Stimulated activated CD4-positive, alpha-beta T cell treated with anti-CD3 and anti-CD28 coated beads, Interleukin-2, amount 100 ng/mL, for 4 hours (primary cell): ENCODE measurements around the gene TMPRSS6.

Experiments used
- DNase-seq: peaks from one replicate; pipeline ENCODE4 v3.0.0-alpha.2; 2020; ENCODE audit warnings: low read depth

Gene TMPRSS6

DNA sequence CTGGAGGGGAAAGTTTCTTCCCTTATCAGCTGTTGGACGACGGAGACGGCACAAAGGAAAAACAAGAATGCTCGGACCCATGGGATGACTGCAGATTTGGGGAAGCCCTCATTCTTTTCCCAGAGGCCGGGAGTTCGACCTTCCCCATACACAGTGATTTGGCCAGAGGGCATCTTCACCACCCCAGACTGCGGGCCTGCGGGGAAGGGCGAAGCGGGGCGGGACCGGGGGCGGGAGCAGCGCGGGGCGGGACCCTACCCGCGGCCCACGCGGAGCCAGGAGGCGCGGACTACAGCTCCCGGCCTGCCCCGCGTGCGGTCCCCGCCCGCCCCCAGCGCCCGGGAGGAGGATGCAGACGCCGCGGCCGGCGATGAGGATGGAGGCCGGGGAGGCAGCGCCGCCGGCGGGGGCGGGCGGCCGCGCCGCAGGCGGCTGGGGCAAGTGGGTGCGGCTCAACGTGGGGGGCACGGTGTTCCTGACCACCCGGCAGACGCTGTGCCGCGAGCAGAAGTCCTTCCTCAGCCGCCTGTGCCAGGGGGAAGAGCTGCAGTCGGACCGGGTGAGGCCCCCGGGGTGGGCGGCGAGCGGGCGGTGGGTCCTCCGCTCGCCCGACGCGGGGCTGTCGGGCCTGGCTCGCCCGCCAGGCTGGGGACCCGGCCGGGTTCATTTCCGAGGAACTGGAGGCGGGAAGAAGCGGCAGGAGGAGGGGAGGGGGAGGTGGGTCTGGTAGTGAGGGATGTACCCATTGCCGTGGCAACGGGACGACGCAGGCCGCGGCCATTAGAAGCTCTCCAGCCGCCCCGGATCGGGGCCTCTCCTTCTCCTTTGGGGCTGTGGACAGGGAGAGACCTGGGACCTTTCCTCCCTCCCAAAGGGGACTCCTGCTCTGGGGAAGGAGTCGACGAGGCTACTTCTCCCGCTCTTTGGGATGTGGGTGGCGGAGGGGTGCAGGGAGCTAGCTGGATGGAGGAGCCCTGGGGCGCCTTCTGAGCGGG is 57.8 kb downstream of the TMPRSS6 start, which contains the start of gene KCTD17:
Gene KCTD17 (plus strand): TSS at position 352 of the 995 bp plus-strand sequence. CDS start 19 bp downstream, at position 371.
- peak; percentile 71 for DNase-seq

DNA sequence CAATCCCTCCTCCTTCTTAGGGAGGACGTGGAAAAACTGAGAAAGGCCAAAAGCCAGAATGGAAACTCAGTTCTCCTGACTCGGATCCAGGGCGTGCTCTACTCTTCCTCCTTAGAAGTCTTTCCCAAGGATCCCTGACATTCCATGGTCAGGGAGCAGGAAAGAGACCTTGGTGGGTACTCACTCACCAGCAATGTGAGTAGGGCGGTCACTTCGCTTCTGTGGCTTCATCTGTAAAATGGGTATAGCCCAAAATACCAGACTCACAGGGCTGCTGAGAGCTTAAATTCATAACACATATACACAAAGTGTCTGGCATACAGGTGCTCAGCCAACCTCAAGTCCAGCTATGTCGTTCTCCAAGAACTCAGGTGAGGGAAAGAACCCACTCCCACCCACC is 58.6 kb downstream of the TMPRSS6 start:
- no peak for DNase-seq

DNA sequence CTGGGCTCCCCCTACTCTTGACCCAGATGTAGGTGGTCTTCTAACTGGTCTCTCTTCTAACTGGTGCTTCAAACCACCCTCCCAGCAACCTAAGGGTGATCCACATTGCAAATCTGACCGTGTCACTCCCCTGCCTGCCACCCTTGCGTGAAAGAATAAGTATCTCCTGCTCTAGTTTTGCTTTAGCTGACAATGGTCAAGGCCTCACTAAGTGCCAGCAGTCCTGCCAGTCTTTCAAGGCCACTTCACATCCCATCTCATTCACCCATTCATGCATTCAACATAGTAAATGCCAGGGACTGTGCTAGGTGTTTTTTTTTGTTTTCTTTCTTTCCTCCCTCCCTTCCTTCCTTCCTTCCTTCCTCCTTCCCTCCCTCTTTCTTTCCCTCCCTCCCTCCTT is 60.3 kb downstream of the TMPRSS6 start:
- DNase-seq = no peak

DNA sequence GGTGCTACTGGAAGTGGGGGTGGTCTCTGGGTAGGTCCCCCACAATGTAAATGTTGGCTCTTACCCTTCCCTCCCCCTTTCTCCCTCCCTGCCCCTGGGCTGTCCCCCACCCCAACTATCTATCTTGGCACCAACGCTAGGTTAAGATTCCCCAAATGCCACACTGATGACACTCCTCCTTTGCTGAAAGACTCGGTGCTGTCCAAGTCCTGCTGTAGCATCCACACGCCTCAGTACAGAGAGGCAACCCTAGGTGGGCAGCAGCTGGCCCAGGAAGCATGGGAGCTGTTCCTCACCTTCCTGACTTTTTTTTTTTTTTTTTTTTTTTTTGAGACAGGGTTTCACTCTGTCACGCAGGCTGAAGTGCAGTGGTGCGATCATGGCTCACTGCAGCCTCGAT is 61.4 kb downstream of the TMPRSS6 start:
- DNase-seq = no peak

DNA sequence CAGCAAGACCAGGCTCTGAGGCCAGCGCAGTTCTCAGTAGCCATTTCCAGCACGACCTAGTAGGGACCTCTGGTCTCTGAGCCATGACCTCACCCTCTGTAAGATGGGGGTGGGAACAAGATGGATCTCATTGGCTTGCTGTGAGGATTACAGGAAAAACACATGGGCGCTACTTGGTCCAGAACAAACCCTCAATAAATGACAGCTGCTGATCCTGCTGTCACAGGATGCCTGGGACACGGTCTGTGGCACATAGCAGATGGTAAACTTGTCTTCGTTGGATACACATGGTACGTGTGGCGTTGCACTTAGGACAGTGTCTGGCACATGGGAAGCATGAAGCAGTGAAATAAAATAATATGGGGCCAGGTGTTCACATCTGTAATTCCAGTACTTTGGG is 62.5 kb downstream of the TMPRSS6 start:
- DNase-seq = no peak

DNA sequence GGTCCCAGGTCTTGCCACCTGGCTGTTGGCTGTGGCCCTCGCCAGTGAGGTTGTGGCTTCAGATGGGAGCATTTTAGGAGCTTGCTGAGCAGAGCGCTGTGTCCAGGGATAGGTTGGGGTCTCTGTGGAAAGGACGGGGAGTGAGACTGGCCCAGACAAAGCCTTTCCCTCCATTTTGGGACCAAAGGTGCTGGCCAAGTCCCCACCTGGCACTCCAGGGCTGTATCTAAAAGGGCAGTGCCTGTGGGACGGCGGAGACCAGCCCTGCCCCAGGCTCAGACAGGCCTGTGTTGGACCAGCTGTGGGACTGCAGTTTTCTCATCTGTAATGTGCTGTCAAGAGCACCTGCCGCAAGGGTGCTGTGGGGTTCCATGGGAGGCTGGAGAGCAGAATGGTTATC is 62.9 kb downstream of the TMPRSS6 start:
- DNase-seq = no peak

DNA sequence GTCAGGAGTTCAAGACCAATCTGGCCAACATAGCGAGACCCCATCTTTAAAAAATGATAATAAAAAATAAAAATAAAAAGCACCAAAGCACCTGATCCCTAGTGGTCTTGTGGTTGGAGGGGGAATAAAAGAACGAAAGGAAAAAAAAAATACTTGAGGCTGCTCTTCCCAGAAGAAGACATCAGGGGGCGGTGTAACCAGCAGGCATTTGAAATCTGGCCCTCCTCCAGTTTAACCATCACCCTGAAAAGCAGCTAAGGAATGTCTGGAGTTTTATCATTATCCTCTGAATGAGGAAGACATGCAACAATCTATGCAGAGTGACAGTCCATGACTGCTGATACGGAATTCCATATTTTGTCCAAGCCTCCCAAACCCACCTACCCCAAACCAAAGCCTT is 63.6 kb downstream of the TMPRSS6 start:
- no peak for DNase-seq

DNA sequence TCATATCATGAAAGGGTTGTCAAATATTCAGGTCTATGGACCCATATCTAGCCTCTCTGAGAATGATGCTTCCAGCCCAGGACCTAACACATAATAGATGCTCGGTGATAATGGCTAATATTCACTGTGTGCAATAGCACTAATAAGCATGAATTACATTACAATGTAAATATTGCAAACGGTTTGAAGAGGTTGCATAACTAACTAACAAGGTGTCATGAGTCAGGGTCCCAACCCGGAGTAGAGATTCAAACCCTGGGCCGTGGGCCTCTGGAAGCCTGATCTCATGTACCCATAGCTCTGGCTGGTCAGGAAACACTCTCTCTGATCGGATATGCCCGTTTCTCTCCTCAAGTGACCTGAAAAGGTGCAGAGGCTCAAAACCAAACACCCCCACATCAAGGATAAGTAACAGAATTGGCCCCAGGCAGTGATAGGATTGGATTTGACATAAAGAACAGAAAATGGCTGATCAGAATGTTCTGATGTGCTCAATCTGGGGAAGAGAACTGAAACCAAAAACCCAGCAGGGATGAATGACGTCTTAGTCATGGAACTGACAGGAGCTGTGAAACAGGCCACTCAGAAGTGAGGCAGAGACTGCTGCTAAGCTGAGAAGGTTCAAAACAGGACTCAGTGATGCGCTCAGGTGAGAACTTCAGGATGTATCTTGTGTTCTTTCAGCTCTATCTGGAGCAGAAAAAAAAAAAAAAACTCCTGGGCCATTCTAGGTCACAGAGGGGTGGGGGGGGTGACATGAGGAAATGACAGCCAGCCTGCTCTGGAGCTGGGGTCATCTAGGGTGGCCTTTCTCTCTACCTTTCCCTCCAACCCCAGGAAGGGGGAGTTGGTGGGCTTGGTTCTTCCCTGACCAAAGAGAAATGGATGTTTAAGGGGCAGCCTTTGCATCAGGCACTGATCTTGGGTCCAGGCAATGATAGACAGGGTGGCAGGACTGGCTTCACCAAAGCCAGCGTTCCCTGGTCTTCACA is 64.6 kb downstream of the TMPRSS6 start:
- DNase-seq = no peak

DNA sequence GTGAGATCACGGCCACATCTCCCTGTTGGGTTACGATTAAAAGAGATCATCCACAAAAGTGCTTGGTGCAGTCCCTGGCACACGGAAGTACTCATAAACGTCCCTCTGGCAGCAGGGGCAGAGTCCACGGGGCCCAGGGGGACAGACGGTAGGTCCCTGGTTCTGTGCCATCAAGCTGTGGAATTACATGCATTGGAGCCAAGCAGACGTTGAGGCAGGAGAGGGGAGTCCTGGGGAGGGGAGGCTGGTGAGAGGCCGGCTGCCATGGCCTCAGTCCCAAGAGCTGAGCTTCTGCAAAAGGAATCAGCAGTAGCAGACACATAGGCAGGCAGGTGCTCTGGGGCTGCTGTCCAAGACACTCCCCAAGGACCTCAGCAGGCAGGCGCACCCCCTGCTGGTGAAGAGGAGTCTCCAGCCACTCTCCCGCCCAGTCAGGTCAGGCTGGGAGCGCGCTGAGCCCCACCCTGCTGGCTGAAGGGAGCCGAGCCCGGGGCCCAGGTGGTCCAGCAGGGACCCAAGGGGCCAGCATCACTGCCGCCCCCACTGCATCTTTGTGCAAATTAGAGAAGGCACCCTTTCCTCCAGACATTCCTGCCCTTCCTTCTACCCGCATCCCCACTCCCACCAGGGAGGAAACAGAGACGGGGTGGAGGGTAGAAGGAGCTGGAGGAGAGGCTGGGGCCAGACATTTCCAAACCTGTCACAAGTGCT is 65.5 kb downstream of the TMPRSS6 start:
- DNase-seq = no peak

DNA sequence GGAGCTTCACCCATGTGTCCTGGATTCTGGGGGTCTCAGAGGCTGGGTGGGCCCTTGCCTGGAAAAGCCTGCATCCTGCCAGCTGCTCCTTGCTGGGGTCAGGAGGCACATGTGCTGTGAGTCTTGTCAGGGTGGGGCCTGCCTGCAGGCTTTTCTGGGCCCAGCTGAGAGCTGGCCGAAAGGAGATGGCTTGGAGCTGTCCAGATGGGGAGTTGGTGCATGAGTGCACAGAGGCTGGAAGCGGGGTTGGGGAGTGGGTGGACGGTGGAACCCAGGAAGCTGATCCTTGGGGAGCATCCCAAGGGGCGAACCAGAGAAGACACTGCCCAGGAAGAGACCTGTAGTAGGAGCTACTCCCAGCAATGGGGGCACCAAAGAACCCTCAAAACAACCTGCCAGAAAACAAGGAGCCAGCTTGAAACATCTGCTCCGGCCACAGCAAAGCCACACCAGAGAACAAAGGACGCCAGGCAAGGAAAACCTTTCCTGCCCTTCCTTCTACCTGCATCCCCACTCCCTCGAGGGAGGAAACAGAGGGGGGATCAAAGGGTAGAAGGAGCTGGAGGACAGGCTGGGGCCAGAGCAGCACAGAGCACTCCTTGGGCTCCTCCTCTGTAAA is 66.2 kb downstream of the TMPRSS6 start:
- DNase-seq = no peak

DNA sequence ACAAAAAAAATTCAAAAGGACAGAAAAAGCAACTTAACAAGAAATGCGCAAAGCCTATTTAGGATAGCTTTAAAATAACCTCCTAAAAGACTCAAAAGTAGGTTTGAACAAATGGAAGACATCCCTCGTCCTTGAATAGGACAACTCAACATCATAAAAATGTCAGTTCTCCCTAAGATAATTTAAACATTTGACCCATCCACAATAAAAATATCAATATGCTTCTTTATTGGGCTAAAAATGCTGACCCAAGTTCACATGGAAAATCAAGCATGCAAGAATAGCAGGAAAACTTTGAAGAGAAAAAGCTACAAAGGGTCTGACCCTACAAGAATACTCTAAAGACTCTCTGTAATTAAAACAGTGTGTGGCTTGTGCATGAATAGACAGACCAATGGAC is 70.0 kb downstream of the TMPRSS6 start:
- DNase-seq = no peak

DNA sequence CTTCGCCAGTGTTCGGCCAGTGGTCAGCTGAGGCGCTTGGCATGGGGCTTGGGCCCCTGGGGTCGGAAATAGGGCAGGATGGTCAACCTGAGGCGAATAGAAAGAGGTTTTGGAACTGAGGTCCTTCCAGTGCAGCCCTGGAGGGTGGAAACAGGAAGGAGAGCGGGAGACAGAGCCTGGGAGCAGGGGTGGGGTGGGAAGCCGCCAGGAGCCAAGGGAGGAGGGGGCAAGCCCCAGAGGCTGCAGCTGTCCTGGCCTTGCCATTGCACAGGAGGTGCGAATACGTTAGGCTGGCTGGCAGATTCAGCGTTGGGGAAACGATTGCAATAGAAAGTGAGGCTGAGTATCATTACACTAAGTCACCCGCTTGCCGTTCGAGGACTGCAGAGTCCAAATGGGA is 71.8 kb downstream of the TMPRSS6 start:
- no peak for DNase-seq

DNA sequence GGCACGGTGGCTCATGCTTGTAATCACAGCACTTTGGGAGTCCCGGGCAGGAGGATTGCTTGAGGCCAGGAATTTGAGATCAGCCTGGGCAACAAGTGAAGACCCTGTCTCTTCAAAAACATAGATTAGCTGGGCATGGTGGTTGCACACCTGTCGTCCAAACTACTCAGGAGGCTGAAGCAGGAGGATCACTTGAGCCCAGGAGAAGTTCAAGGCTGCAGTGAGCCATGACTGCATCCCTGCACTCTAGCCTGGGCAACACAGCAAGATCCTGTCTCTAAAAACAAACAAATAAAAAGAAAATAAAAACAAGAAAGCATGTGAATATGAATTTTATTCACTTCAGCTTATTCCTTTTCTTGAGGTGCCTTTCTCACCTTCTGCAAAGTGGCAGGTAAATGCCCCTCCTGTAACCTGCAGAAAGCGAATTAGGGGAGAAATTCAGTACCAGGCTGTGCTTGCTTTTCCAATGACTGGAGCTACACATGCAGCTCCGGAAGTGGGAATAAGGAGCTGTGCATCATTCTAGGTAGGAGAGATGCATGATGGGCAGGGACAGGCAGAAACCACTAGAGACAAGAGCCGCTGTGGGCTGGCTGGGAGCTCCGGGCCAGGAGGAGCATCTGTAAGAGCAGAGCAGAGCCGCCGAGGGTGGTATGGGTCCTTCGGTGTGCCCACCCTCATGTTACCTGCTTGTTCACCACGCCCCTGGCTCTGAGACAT is 72.7 kb downstream of the TMPRSS6 start:
- DNase-seq = no peak

DNA sequence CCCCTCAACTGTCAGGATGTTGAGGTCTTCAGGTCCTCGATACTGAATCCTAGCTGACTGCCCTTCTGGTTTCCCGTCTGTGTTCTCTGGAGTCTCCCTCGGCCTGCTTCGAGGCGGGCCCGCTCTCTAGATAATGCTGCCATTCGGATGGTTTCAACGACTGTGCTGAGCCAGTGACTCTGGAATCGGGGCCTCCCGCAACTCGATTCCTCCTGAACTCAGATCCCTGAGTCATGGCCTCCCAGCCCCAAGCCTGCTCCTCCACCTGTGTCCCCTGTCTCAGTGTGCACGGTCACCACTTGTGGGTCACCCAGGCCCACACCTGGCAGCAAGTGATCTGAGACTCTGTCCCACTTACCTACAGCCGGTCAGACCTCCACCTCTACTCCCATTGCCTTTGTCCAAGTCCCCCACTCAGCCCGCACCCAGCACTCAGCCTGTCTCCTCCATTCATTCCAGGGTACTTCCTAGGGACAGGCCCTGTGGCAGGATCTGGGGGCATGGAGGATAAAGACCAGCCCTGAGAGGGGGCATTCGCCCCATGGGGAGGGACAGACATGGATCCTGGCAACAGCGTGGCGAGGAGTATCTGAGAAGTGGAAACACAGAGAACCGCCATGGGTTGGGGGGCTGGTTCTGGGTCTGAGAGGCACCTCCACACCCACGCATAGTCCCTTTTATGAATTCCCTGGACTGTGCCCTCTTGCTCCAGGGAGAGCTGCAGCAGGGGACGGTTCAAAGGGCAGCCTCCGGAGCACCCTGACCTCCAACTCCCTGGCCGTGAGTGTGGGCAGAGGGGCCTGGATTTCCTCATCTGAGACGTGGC is 75.7 kb downstream of the TMPRSS6 start:
- no peak for DNase-seq

DNA sequence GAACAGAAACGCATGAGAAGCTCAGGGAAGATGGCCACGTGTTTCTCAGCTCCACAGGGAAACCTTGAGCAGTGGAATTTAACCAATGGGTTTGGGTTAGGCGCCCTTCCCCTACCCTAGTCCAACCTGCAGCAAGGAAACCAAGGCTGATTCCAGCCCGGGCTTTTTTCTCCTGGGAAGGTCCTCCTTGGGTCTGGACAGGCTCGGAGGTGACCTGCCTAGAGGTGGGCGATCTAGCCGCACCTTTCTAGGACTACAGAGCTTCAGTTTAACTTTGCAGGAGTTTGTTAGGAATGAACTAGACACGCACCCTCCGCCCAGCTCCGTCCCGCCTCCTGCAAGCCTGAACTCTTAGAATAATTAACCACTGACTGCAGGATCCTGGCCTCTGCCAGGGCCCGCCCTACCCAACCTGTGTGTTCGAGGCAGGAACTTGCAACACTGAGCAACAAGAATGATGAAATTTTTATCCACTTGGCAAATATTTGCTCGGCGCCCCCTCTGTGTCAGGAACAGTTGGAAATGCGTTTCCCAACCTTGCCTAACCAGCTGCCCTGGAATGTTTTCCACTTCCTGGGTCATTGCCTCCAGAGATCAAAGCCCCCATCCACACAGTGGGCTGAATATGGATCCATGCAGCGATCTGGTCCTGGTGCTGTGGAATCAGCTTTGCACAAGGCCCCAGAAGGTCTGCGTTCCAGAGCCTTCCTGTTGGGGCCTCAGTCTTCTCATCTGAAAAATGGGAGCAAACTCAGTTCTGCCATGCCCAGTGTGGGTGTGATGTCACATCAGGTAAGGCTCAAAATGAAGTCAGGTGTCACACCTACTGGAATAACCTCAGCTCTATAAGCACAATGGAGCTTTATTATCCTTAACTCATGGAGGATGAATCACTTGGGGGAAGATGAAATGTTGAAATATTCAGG is 76.7 kb downstream of the TMPRSS6 start:
- DNase-seq = no peak

DNA sequence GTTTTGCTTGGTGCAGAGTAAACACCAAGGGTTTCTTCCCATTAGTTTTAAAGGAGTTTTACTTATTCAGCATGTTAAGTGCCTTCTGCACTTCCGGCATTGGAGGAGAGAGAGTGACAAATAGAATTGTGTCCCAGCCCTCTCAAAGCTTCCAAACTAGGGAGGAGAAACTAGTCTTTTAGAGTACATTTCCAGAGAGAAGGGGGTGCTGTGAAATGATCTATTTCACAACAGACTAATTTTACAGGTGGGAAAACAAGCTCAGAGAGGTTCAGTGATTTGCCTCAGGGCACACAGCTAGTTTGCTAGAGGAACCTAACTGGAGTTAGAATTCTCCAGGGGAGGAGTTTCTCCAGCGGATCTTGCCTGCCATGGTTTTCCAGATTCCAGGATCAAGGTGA is 77.4 kb downstream of the TMPRSS6 start:
- DNase-seq = no peak

DNA sequence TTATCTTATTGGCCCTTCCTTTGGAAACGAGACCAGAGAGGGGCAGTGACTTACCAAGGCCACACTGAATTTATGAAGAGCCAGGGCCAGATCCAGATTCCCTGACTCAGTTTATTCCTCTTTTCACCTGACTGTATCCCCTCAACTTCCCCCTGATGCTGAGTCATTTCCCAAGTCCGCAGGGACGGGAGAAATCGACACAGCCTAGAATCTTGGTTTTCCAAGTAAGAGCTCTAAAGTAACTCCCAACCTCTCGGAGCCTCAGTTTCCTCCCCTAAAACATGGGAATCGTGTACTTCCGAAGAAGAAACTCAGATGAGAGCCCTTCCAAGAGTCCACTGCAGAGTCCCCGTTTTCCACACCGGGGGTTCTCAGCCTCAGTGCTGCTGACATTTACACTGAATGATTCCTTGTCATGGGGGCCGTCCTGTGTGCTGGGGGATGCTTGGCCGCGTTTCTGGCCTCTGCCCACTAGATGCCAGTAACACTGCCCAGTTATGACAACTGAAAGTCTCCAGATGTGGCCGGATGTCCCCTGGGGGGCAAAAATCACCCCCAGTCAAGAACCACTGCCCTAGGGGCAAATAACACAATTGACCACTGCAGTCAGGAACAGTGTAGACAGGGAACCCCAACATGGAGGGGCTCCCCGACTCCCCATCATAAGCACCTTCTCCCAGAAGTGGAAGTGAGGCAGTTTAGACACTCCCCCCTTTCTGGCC is 78.8 kb downstream of the TMPRSS6 start:
- no peak for DNase-seq
